Lung microvascular endothelial cell (primary cell): ENCODE measurements around the gene MAP2K6. TPM values are rescaled to one million over a fixed set of nuclear protein-coding genes. Genes with fewer than 3 reads are reported as not detected.

ENCODE experiments used
- DNase-seq, 2 donors: peaks; one replicate each; pipeline versions ENCODE4 v3.0.0 to v3.0.0-alpha.2; 2010; ENCODE audit warnings: low read depth in 2 of 2
- total RNA-seq: library from RNA; depleted of rRNA; stranded (reverse); fragments of >200 nt; gene quantifications from 2 replicates; pipeline ENCODE4 v1.2.1, GENCODE V29; 2014

Gene MAP2K6
- total RNA-seq = 2.8 and 6.3 TPM in 2 replicates

- DNase-seq = peak; percentile 78 to 86
Measured at GRCh38 chr17:69414408-69415274, at the start of gene MAP2K6. TSS of gene MAP2K6 (plus strand) at chr17:69414697. CDS start at chr17:69414985, 288 bp downstream.

GRCh38 chr17:69367298-69367697, 47.2 kb upstream of the MAP2K6 start:
- no peak for DNase-seq

- no peak for DNase-seq
Measured at GRCh38 chr17:69373069-69373468, 41.4 kb upstream of the MAP2K6 start.

GRCh38 chr17:69375229-69375628, 39.3 kb upstream of the MAP2K6 start:
- DNase-seq = no peak

GRCh38 chr17:69388822-69389442, 25.6 kb upstream of the MAP2K6 start:
- DNase-seq = no peak

GRCh38 chr17:69390795-69391501, 23.5 kb upstream of the MAP2K6 start:
- no peak for DNase-seq

- no peak for DNase-seq
Measured at GRCh38 chr17:69401251-69401650, 13.2 kb upstream of the MAP2K6 start.

- DNase-seq = no peak
Measured at GRCh38 chr17:69402052-69402451, 12.4 kb upstream of the MAP2K6 start.

- no peak for DNase-seq
Measured at GRCh38 chr17:69404399-69404798, 10.1 kb upstream of the MAP2K6 start.

- DNase-seq = no peak
Measured at GRCh38 chr17:69405096-69405495, 9.4 kb upstream of the MAP2K6 start.

- DNase-seq = no peak
Measured at GRCh38 chr17:69406941-69407340, 7.6 kb upstream of the MAP2K6 start.

GRCh38 chr17:69407759-69408158, 6.7 kb upstream of the MAP2K6 start:
- DNase-seq = no peak

GRCh38 chr17:69410671-69411070, 3.8 kb upstream of the MAP2K6 start:
- no peak for DNase-seq

GRCh38 chr17:69411766-69412165, 2.7 kb upstream of the MAP2K6 start:
- DNase-seq = no peak

GRCh38 chr17:69412251-69412671, 2.2 kb upstream of the MAP2K6 start:
- no peak for DNase-seq

GRCh38 chr17:69415431-69415830, 934 bp downstream of the MAP2K6 start:
- DNase-seq = no peak

- peak; percentile 50 to 58 for DNase-seq
Measured at GRCh38 chr17:69417545-69418483, 3.3 kb downstream of the MAP2K6 start.

- DNase-seq = no peak
Measured at GRCh38 chr17:69418535-69418934, 4.0 kb downstream of the MAP2K6 start.

- DNase-seq = peak in 1 of 2 donors; percentile 91
Measured at GRCh38 chr17:69423450-69423849, 9.0 kb downstream of the MAP2K6 start.

GRCh38 chr17:69424287-69425041, 10.0 kb downstream of the MAP2K6 start:
- DNase-seq = peak in 1 of 2 donors; percentile 36
